Measurements from ENCODE around the gene ALPK3.

ALPK3 gene

DNA sequence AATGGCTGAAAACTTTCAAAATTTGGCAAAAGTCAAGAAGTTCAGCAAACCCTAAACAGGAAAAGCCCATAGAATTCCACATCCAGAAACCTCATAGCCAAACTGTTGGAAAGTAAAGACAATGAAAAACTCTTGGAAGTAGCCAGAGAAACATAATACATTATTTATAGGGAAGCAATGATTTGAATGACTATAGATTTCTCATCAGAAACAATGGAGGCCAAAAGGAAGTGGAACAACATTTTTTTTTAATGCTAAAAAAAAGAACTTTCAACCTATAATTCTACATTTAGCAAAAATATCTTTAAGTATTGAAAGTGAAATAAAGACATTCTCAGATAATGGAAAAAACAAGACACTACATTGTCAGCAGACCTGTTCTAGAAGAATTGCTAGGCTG, 30.2 kb downstream of the ALPK3 start:
- no peak for ATAC-seq

- no peak for ATAC-seq
Measured at GRCh38 chr15:84852212-84852611, 35.1 kb downstream of the ALPK3 start.

GRCh38 chr15:84855136-84855535, 38.0 kb downstream of the ALPK3 start:
- ATAC-seq: no peak

- no peak for ATAC-seq
Measured at GRCh38 chr15:84855765-84856164, 38.6 kb downstream of the ALPK3 start.

DNA sequence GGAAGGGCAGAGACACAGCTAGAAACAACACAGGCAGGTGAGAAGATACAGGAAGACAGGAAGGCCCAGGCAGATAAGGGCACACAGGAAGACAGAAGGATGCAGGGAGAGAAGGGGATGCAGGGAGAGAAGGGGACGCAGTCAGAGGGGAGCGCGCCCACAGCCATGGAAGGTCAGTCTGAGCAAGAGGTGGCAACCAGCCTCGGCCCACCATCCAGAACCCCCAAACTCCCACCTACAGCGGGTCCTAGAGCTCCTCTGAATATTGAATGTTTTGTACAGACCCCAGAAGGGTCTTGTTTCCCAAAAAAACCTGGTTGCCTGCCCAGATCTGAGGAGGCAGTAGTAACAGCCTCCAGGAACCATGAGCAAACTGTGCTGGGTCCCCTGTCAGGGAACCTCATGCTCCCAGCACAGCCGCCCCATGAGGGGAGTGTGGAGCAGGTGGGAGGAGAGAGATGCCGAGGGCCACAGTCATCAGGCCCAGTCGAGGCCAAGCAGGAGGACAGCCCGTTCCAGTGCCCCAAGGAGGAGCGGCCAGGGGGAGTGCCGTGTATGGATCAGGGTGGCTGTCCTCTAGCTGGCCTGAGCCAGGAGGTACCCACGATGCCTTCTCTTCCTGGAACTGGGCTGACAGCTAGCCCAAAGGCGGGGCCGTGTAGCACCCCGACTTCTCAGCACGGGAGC, 39.7 kb downstream of the ALPK3 start:
- no peak for ATAC-seq

DNA sequence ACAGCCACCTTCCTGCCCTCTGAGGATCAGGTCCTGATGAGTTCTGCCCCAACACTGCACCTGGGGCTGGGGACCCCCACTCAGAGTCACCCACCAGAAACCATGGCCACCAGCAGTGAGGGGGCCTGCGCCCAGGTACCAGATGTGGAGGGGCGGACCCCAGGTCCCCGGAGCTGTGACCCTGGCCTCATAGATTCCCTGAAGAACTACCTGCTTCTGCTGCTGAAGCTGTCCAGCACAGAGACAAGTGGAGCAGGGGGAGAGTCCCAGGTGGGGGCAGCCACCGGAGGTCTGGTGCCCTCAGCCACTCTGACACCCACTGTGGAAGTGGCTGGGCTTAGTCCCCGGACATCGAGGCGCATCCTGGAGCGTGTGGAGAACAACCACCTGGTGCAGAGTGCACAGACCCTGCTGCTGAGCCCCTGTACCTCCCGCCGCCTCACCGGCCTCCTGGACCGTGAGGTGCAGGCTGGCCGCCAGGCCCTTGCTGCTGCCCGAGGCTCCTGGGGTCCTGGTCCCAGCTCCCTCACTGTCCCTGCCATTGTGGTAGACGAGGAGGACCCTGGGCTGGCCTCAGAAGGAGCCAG, 40.4 kb downstream of the ALPK3 start:
- no peak for ATAC-seq

DNA sequence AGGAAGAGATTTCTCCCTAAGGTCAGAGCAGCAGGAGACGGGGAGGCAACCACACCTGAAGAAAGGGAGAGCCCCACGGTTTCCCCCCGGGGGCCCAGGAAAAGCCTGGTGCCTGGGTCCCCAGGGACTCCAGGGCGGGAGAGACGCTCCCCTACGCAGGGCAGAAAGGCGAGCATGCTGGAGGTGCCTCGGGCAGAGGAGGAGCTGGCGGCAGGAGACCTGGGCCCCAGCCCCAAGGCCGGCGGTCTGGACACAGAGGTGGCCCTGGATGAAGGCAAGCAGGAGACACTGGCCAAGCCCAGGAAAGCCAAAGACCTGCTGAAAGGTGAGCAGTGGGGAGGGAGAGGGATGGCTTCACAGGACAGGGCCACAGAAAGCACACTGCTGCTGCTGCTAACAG, 41.1 kb downstream of the ALPK3 start:
- no peak for ATAC-seq

DNA sequence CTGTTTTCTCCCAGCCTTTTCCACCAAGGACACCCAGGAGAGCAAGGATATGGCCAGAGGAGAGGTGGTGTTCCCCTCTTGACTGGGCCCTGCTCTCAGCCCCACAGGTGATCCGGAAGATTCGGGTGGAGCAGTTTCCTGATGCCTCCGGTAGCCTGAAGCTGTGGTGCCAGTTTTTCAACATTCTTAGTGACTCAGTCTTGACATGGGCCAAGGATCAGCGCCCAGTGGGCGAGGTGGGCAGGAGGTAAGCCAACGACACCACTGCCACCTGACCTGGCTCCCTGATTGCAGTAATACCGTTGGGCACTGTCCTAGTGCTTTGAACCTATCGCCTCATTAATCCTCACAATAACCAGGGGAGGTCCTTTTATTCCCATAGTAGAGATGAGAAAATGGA, 42.0 kb downstream of the ALPK3 start:
- ATAC-seq: no peak

GRCh38 chr15:84859651-84860050, 42.5 kb downstream of the ALPK3 start:
- no peak for ATAC-seq

- no peak for ATAC-seq
Measured at GRCh38 chr15:84861781-84862180, 44.6 kb downstream of the ALPK3 start.

- ATAC-seq: no peak
Measured at GRCh38 chr15:84862214-84862975, 45.2 kb downstream of the ALPK3 start.

- no peak for ATAC-seq
Measured at GRCh38 chr15:84863565-84864443, 46.6 kb downstream of the ALPK3 start.

GRCh38 chr15:84864444-84864795, 47.3 kb downstream of the ALPK3 start:
- no peak for ATAC-seq

- ATAC-seq: no peak
Measured at GRCh38 chr15:84865074-84865569, 48.0 kb downstream of the ALPK3 start.

DNA sequence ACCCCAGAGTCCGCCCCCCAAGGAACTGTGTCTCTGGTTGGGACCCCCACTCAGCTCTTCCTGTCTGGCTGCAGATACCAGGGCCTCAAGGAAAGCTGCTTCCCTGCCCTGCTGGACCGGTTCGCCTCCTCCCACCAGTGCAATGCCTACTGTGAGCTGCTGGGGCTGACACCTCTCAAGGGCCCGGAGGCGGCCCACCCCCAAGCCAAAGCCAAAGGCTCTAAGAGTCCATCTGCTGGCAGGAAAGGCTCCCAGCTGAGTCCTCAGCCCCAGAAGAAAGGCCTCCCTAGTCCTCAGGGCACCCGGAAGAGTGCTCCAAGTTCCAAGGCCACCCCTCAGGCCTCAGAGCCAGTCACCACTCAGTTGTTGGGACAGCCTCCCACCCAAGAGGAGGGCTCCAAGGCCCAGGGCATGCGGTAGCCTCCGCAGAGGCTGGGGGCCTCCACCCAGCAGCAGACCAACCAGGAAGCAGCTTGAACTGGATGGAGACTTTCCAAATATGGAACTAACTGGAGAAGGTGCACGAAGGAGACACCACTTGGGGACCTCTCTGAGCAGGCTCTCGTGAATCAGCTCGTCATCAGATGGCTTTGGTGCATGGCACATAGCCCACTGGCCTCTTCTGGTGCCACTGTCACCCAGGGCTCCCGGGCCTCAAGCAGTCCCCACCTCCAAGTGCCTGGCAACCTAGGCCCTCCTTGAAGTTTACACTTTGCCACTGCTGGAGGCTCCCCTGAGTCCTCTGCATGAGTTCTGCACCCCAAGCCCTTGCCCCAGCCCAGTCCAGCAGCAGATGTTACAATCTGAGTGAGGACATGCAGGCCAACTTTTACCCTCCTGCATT, 51.1 kb downstream of the ALPK3 start:
- no peak for ATAC-seq

DNA sequence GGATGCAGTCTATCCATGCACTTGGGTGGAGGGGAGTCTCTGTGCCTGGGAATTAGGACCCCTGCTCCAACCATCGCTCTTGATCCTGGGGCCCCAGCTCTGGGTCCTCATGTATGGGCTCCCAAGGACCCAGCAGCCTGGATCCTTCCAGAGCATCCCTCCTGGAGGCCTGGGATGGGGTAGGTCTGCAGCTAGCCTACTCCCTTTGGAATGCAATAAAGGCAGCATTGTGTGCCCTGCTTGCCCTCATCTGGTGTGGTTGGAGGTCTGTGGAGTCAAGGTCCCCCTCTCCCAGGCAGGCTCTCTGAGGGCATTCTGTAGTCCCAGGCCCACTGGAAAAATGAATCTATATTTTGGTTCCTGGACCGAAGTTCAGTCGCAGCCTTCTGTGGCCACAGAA, 52.4 kb downstream of the ALPK3 start:
- ATAC-seq: no peak

GRCh38 chr15:84871428-84871985, 54.4 kb downstream of the ALPK3 start:
- ATAC-seq: no peak

DNA sequence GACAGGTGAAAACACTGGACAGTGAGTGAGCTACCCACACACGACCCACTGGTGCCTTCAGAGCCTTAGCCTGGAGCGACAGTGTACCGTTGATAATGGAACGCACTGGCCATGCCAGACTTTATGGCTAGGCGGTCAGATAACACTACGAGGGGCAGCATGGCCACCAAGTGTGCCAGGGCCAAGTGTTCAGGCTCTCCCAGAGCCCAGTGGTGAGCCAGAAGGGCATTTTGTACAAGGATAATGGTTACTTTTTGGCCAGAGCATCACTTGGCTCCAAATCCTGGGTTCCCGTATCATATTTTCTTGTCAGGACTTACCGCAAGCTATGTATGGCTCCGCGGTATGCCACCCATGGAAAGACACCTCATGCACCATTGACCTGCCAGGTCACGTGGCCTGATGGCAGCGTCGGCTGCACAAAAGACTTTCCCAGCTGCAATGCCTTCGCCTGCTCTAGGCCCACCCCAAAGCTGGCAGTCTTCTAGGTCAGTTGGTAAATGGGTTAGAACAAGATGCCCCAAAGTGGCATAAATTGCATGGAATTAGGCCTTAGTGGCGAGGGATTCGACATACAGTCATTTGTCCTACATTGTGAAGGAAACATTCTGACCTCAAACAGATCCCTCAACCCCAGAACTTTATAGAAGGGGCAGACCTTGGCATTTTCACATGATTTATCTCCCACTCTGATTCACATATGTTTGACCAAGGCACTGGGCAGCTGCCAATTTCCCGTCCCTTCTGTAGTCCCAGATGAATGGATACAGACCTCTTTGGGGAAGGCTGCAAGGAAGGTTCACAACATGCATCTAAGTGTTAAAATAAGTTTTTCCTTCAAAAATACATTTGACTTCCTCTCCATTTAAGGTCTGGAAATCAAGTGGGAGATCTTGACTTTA, 55.1 kb downstream of the ALPK3 start:
- no peak for ATAC-seq

DNA sequence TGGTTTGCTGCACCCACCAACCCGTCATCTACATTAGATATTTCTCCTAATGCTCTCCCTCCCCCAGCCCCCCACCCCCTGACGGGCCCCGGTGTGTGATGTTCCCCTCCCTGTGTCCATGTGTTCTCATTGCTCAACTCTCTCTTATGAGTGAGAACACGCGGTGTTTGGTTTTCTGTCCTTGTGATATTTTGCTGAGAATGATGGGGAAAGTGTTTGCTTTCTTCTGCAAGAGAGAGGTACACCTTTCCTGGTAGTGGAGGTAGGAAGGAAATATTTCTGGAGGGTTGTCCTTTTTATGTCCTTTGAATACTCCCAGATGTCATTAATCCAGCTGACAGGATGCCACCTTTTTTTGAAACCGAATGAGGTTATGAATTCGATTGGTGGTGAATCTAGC, 56.8 kb downstream of the ALPK3 start:
- ATAC-seq: no peak

DNA sequence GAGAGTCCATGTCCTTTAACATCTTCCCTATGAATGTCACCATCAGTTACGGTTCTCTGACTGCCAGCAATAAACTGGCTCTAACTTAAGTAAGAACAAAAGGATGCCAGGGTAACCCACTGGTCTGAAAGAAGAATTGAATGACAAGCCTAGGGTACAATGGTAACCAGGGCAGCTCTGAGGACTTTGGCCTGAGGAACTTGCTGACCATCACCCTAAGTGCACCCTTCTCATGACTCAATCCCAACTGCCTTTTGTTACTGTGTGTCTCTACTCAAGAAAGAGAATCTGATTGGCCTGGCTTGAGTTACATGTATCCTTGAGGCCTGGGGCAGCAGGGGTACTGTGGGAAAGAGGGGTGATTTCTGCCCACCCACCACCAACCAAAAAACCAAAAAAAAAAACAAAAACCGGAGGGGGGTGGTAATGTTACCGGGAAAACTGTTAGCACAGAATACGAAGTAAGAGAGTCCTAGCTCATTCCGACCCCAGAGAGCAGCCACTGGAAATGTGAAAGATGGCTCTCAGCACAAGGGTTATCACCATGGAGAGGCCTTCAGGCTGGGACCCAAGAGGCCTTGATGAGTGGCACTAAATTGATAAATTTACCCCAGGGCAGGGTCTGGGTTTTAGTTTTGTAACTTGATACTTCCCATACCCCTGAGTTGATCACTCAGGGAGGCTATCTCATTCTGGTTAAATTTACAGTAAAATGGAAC, 58.0 kb downstream of the ALPK3 start:
- ATAC-seq: no peak

All from activated CD4-positive, CD25-positive, alpha-beta regulatory T cell treated with anti-CD3 and anti-CD28 coated beads, Interleukin-2, amount 50 U/mL, for 24 hours (primary cell).